RWPE2 (cell line): ENCODE data around the gene RELN.

ENCODE experiments used
- ATAC-seq: fragments of 200-7000 bp; cut with Tn5 transposase; 3 replicates; pipeline ENCODE4 v1.9.1; 2021; ENCODE audit warnings: low read depth
- DNase-seq: peaks from one replicate; pipeline ENCODE4 v3.0.0-alpha.2; 2020; ENCODE audit warnings: low spot score
- H3K27ac ChIP-seq: fragments of 450-650 bp; 2 replicates; pipeline ENCODE4 v1.5.1; 2017; ENCODE audit warnings: mild to moderate bottlenecking; ENCODE audit not compliant: poor library complexity, severe bottlenecking
- H3K27me3 ChIP-seq: fragments of 250-450 bp; sonication (Bioruptor Pico); 2 replicates; pipeline ENCODE4 v1.5.1; 2021; ENCODE audit warnings: mild to moderate bottlenecking, moderate library complexity; ENCODE audit not compliant: insufficient read depth, poor library complexity, severe bottlenecking
- H3K36me3 ChIP-seq: fragments of 250-450 bp; sonication (Bioruptor Pico); 2 replicates; pipeline ENCODE4 v1.5.1; 2020; ENCODE audit warnings: low read depth, mild to moderate bottlenecking, moderate library complexity
- H3K4me1 ChIP-seq: fragments of 250-450 bp; sonication (Bioruptor Pico); 2 replicates; pipeline ENCODE4 v1.5.1; 2021; ENCODE audit warnings: mild to moderate bottlenecking, moderate library complexity; ENCODE audit not compliant: insufficient read depth, poor library complexity, severe bottlenecking
- H3K4me3 ChIP-seq: fragments of 250-450 bp; sonication (Bioruptor Pico); 2 replicates; pipeline ENCODE4 v1.5.1; 2021; ENCODE audit warnings: mild to moderate bottlenecking, moderate library complexity; ENCODE audit not compliant: severe bottlenecking
- H3K9me3 ChIP-seq: fragments of 250-450 bp; sonication (Bioruptor Pico); 2 replicates; pipeline ENCODE4 v1.5.1; 2021; ENCODE audit warnings: mild to moderate bottlenecking, moderate library complexity; ENCODE audit not compliant: severe bottlenecking
- TF ChIP-seq, protein P1 (sequence below): fragments of 450-650 bp; IDR thresholded peaks from one replicate; pipeline ENCODE4 v1.5.1; 2017; ENCODE audit warnings: mild to moderate bottlenecking, moderate library complexity; ENCODE audit not compliant: poor library complexity, severe bottlenecking

RELN gene

DNA sequence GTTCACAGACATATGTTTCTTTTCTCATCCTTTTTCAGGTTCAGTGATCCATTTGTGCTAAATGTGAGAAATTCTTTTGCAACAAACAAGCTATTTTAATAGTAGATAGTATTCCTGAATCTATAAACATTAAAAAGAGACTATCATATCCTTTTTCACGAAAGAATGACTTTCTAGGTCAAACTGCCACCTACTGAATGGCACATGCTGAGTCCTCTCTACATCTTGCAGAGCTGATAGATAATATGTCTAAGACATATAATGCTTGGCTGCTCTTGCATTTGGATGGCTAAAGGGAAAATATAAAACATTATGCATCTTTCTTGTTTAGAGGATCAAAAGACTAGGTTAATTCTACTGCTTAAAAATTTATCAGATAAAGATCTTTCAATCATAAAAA, 429.3 kb downstream of the RELN start:
- DNase-seq (no peak), ATAC-seq (no peak)
- Histone ChIP-seq H3K9me3 (no peaks in the 10 kb centered on the region), H3K4me3 (no peak overlapping the region), H3K36me3 (no peaks in the 10 kb centered on the region), H3K27ac (no peak overlapping the region), H3K4me1 (no peaks in the 10 kb centered on the region), H3K27me3 (peaks cover 11% of the 10 kb centered on the region)
- TF ChIP-seq, protein P1, sequence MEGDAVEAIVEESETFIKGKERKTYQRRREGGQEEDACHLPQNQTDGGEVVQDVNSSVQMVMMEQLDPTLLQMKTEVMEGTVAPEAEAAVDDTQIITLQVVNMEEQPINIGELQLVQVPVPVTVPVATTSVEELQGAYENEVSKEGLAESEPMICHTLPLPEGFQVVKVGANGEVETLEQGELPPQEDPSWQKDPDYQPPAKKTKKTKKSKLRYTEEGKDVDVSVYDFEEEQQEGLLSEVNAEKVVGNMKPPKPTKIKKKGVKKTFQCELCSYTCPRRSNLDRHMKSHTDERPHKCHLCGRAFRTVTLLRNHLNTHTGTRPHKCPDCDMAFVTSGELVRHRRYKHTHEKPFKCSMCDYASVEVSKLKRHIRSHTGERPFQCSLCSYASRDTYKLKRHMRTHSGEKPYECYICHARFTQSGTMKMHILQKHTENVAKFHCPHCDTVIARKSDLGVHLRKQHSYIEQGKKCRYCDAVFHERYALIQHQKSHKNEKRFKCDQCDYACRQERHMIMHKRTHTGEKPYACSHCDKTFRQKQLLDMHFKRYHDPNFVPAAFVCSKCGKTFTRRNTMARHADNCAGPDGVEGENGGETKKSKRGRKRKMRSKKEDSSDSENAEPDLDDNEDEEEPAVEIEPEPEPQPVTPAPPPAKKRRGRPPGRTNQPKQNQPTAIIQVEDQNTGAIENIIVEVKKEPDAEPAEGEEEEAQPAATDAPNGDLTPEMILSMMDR, result no peak

DNA sequence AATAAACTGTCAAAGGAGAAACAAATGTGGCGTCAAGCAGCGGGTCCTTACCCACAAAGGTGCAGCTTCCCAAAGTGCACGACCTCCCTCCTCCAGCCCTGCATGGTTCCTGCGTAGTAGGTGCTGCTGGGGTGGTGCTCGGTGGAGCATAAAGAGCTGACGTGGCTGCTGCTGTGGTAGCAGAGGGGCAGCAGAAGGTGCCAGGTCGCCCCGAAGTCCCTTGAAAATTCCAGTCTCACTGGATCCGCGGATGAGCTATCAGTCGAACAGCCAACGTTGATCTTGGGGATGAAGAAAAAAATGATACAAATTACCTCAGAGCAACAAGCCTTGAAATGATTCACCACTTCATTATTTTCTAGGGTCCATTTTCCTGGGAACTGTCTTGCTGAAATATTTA, 438.4 kb downstream of the RELN start:
- no peaks in the 10 kb centered on the region for H3K36me3 ChIP-seq
- no peaks in the 10 kb centered on the region for H3K9me3 ChIP-seq
- no peak overlapping the region for H3K4me3 ChIP-seq
- DNase-seq (no peak), ATAC-seq (no peak)
- TF ChIP-seq, protein P1, result no peak
- peaks cover 11% of the 10 kb centered on the region for H3K27me3 ChIP-seq
- H3K27ac ChIP-seq, result no peak overlapping the region
- no peaks in the 10 kb centered on the region for H3K4me1 ChIP-seq

DNA sequence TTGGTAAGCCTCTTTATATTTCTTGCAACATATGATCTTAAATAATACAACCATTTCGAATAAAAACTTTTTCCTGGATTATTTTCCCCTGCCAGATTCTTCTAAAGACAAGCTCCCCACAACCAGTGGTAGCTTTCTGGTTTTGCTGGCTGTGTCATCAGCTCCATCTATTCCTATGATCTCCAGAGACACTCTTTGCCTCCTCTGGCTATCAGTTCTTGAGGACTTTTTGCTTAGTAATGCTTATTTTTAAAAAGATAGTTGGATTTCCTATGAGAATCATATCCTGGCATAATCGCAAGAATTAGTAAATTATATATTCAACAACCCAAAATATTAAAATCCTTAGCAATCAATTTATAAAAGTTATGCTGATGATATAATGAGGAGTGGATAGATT, 439.7 kb downstream of the RELN start:
- Histone ChIP-seq H3K27ac (no peak overlapping the region), H3K4me3 (no peak overlapping the region), H3K9me3 (no peaks in the 10 kb centered on the region), H3K36me3 (no peaks in the 10 kb centered on the region), H3K27me3 (peaks cover 11% of the 10 kb centered on the region), H3K4me1 (no peaks in the 10 kb centered on the region)
- TF ChIP-seq, protein P1, result no peak
- no peak for DNase-seq
- ATAC-seq, result no peak

DNA sequence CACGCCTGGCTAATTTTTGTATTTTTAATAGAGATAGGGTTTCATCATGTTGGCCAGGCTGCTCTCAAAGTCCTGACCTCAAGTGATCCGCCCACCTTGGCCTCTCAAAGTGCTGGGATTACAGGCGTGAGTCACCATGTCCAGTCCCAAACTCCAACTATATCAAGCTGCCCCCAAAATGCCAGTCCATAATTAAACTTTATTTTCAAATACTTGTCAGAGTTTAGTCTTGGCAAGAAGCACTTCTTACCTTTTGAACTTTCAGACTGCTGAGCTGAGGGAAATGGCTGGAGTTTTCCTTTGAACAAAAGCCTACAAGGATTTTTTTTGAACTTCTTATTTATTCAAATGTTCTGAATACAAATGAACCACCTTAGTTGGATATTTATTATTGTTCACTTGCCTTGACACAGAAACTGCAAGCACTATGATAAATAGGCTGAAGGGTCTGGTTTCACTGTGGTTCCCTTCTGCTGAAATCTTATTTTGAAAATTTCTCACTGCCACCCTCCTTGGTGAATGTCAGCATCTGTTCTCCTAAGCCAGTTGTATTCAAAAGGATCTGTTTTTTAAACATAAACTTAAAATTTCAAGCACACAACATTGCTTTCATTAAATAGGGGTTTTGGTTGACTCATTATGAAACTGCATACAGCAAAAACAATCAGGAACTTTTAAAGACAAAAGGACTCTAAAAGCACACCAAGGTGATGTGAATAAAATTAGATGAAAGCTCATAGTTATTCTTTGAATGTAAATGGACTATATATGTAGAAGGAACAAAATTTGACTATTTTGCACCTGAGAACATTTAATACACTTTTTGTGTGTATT, 441.8 kb downstream of the RELN start:
- Histone ChIP-seq H3K4me1 (no peaks in the 10 kb centered on the region), H3K4me3 (no peak overlapping the region), H3K9me3 (no peaks in the 10 kb centered on the region), H3K27ac (no peak overlapping the region), H3K27me3 (peaks cover 11% of the 10 kb centered on the region), H3K36me3 (no peaks in the 10 kb centered on the region)
- ATAC-seq, result no peak
- TF ChIP-seq, protein P1, result no peak
- no peak for DNase-seq

DNA sequence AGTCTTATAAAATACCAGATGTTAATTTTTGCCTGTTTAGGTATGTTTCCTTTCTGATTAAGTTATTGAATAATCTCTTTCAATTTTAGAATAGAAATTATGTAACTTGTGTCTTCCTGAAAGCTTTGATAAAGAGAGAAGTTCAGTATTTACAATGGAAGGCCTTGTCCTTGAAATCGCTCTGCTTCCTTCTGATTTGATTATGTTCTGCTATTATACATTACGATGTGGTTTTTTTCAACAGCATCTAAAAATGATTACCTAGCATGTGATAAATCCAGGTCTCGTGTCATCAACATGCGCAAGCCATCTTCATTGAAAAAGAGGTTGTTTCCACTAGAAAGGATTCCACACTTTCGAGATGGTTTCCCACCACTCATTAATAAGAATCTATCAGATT, 447.0 kb downstream of the RELN start:
- Histone ChIP-seq H3K4me3 (no peak overlapping the region), H3K36me3 (no peaks in the 10 kb centered on the region), H3K27me3 (peaks cover 8% of the 10 kb centered on the region), H3K9me3 (no peaks in the 10 kb centered on the region), H3K4me1 (no peaks in the 10 kb centered on the region), H3K27ac (no peak overlapping the region)
- TF ChIP-seq, protein P1, result no peak
- ATAC-seq (no peak), DNase-seq (no peak)
